ENCODE results near the gene ADCY4. TPM values are rescaled to one million over a fixed set of nuclear protein-coding genes. Genes with fewer than 3 reads are reported as not detected.
"Not testable (repeated sequence)": the region's sequence is repeated elsewhere in the genome, so short reads cannot be mapped to it uniquely, and the experiment has no call there.

The ADCY4 gene
- total RNA-seq, 2 experiments from 2014 or later: 1.6 to 2.4 TPM

GRCh38 chr14:24365600-24366412 is 30.9 kb upstream of the ADCY4 start:
- Mint-ChIP-seq H3K27me3 (peaks cover 44% of the 10 kb centered on the region), H3K4me1 (ENCODE audit: low read depth) (peaks cover 24% of the 10 kb centered on the region), H3K4me3 (peak overlapping the region; percentile 39), H3K27ac (no peak overlapping the region), H3K9me3 (no peaks in the 10 kb centered on the region), H3K36me3 (no peaks in the 10 kb centered on the region)
- intact Hi-C loops (cut with micrococcal nuclease): loop anchor here (1.0 to 5.0 kb wide), 2 partner anchors 34 to 65 kb away; no protein-coding TSS in a partner anchor
- POLR2A ChIA-PET: interaction anchor here (0.9 to 2.0 kb wide), 3 partner anchors 13 to 123 kb away, joined by 3 to 19 read pairs (median 5); partner anchors contain the start of genes CBLN3, KHNYN and TINF2
- CTCF ChIA-PET: interaction anchor here (0.8 to 2.3 kb wide), 16 partner anchors 24 to 75 kb away, joined by 3 to 129 read pairs (median 8); partner anchors contain the start of genes CBLN3, KHNYN and RIPK3
- peak; percentile 77 for DNase-seq

DNA sequence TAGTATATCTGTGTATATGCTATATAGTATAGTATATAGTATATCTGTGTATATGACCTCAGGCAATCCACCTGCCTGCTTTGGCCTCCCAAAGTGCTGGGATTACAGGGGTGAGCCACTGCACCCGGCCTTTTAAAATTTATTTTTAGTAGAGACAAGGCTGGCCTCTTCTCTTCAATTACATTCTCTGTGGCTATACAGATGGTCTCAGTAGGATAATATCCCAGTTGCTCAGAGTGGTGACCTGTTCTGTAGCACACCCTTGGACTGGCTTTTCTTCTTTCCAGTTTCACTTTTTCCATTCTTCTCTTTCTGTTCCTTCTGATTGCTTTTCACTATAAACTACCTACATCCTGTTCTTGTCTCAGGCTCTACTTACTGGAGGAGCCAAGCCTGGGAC is 30.0 kb upstream of the ADCY4 start:
- H3K27ac Mint-ChIP-seq: no peak overlapping the region
- peaks cover 44% of the 10 kb centered on the region for H3K27me3 Mint-ChIP-seq
- no peak overlapping the region for H3K4me3 Mint-ChIP-seq
- no peaks in the 10 kb centered on the region for H3K9me3 Mint-ChIP-seq
- ChIA-PET POLR2A (interaction anchor here (2.0 kb wide), 1 partner anchor 66 kb away, joined by 19 read pairs; the partner anchor contains the start of genes CBLN3 and KHNYN), CTCF (interaction anchor here (0.8 to 2.3 kb wide), 9 partner anchors 23 to 69 kb away, joined by 3 to 129 read pairs (median 8); partner anchors contain the start of genes CBLN3 and KHNYN)
- H3K36me3 Mint-ChIP-seq: peaks cover 3% of the 10 kb centered on the region
- intact Hi-C loops (cut with micrococcal nuclease): loop anchor here (1.0 to 5.0 kb wide), 2 partner anchors 33 to 66 kb away; no protein-coding TSS in a partner anchor
- H3K4me1 Mint-ChIP-seq (ENCODE audit: low read depth): peaks cover 24% of the 10 kb centered on the region
- DNase-seq: no peak

DNA sequence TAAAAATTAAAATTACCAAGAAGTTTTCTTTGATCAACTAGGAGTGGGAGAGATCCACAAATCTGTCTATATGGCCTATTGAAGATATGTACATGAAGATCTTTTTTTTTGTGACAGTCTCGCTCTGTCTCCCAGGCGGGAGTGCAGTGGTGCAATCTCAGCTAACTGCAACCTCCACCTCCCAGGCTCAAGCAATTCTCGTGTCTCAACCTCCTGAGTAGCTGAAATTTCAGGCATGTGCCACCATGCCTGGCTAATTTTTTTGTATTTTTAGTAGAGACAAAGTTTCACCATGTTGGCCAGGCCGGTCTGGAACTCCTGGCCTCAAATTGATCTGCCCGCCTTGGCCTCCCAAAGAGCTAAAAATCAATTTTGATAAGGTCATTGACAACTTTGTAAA is 28.5 kb upstream of the ADCY4 start:
- H3K27ac Mint-ChIP-seq: no peak overlapping the region
- intact Hi-C loops (cut with micrococcal nuclease): no loop called here
- POLR2A ChIA-PET: interaction anchor here (3.0 kb wide), 1 partner anchor 68 kb away, joined by 9 read pairs; no protein-coding TSS in a partner anchor
- H3K9me3 Mint-ChIP-seq: no peaks in the 10 kb centered on the region
- CTCF ChIA-PET: interaction anchor here (1.2 to 7.4 kb wide), 4 partner anchors 30 to 73 kb away, joined by 3 to 58 read pairs (median 10); partner anchors contain the start of genes ADCY4, KHNYN and LTB4R2
- DNase-seq: no peak
- peaks cover 24% of the 10 kb centered on the region for H3K4me1 Mint-ChIP-seq (ENCODE audit: low read depth)
- peaks cover 4% of the 10 kb centered on the region for H3K36me3 Mint-ChIP-seq
- H3K4me3 Mint-ChIP-seq: no peak overlapping the region
- H3K27me3 Mint-ChIP-seq: peaks cover 43% of the 10 kb centered on the region

DNA sequence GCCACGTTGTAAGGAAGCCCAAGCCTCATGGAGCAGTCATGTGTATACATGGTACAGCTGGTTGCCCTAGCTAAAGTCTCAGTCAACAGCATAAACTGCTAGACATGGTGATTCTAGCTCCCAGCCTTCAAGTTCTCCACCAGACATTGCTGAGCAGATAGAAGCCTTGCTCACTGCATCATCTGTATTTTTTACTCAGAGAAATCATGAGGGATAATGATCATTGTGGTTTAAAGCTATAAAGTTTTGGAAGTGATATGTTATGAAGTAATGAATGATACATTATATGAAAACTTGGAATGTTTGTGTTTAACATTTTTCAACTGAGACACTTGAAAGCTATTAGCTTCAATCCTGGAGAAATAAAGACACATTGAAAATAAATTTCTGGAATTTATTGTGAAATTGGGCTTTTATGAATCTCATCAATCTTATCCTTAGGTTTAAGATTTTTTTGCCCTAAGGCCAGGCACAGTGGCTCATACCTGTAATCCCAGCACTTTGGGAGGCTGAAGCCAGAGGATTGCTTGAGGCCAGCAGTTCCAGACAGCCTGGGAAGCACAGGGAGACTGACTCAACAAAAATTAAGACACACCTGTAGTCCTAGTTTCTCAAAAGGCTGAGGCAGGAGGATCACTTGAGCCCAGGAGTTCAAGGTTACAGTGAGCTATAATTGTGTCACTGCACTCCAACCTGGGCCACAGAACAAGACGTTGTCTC is 27.5 kb upstream of the ADCY4 start:
- H3K36me3 Mint-ChIP-seq: peaks cover 4% of the 10 kb centered on the region
- no peak for DNase-seq
- intact Hi-C loops (cut with micrococcal nuclease): no loop called here
- ChIA-PET POLR2A (interaction anchor here (0.9 to 3.0 kb wide), 2 partner anchors 23 to 69 kb away, joined by 3 to 9 read pairs; no protein-coding TSS in a partner anchor), CTCF (interaction anchor here (0.8 to 7.4 kb wide), 8 partner anchors 10 to 74 kb away, joined by 3 to 58 read pairs (median 6); partner anchors contain the start of genes ADCY4, CIDEB, KHNYN and LTB4R2)
- H3K4me1 Mint-ChIP-seq (ENCODE audit: low read depth): peaks cover 18% of the 10 kb centered on the region
- no peaks in the 10 kb centered on the region for H3K9me3 Mint-ChIP-seq
- no peak overlapping the region for H3K4me3 Mint-ChIP-seq
- peaks cover 39% of the 10 kb centered on the region for H3K27me3 Mint-ChIP-seq
- no peak overlapping the region for H3K27ac Mint-ChIP-seq

- Mint-ChIP-seq H3K4me3 (no peak overlapping the region), H3K27ac (no peak overlapping the region), H3K9me3 (no peaks in the 10 kb centered on the region), H3K4me1 (ENCODE audit: low read depth) (peaks cover 11% of the 10 kb centered on the region), H3K36me3 (peaks cover 4% of the 10 kb centered on the region), H3K27me3 (peaks cover 33% of the 10 kb centered on the region)
- POLR2A ChIA-PET: interaction anchor here (3.0 kb wide), 1 partner anchor 70 kb away, joined by 9 read pairs; no protein-coding TSS in a partner anchor
- CTCF ChIA-PET: interaction anchor here (1.3 to 7.4 kb wide), 6 partner anchors 11 to 75 kb away, joined by 3 to 58 read pairs (median 7); partner anchors contain the start of genes ADCY4, CIDEB, KHNYN and RIPK3
- DNase-seq: no peak
- intact Hi-C loops (cut with micrococcal nuclease): no loop called here
Measured at GRCh38 chr14:24361326-24361725, 26.5 kb upstream of the ADCY4 start.

GRCh38 chr14:24360281-24360680 is 25.4 kb upstream of the ADCY4 start:
- ChIA-PET POLR2A (no interaction called here), CTCF (interaction anchor here (7.4 kb wide), 1 partner anchor 71 kb away, joined by 58 read pairs; the partner anchor contains the start of gene KHNYN)
- no peaks in the 10 kb centered on the region for H3K9me3 Mint-ChIP-seq
- no peak overlapping the region for H3K4me3 Mint-ChIP-seq
- H3K27me3 Mint-ChIP-seq: peaks cover 24% of the 10 kb centered on the region
- no peak for DNase-seq
- no peak overlapping the region for H3K27ac Mint-ChIP-seq
- intact Hi-C loops (cut with micrococcal nuclease): no loop called here
- H3K36me3 Mint-ChIP-seq: peaks cover 4% of the 10 kb centered on the region
- H3K4me1 Mint-ChIP-seq (ENCODE audit: low read depth): peaks cover 1% of the 10 kb centered on the region

GRCh38 chr14:24356208-24356607 is 21.3 kb upstream of the ADCY4 start:
- Mint-ChIP-seq H3K36me3 (peaks cover 4% of the 10 kb centered on the region), H3K9me3 (no peaks in the 10 kb centered on the region), H3K27ac (no peak overlapping the region), H3K4me1 (ENCODE audit: low read depth) (peaks cover 6% of the 10 kb centered on the region), H3K4me3 (no peak overlapping the region), H3K27me3 (peaks cover 21% of the 10 kb centered on the region)
- ChIA-PET CTCF (interaction anchor here (0.7 to 1.7 kb wide), 2 partner anchors 8 to 76 kb away, joined by 3 to 4 read pairs; no protein-coding TSS in a partner anchor), POLR2A (no interaction called here)
- no peak for DNase-seq
- intact Hi-C loops (cut with micrococcal nuclease): no loop called here

DNA sequence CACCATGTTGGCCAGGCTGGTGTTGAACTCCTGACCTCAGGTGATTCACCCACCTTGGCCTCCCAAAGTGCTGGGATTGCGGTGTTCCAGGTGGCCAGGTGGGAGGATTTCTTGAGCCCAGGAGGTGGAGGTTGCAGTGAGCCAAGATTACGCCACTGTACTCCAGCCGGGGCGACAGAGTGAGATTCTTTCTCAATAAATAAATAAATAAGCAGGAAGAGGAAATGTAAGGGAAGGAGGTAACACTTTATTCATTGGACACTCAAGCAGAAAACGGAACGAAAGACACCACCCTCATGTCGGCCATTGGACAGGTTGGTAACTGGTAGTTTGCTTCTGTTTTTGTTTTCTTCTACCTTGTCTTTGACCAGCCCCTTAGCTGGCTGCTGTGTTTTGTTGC is 20.1 kb upstream of the ADCY4 start:
- H3K4me1 Mint-ChIP-seq (ENCODE audit: low read depth): peaks cover 6% of the 10 kb centered on the region
- peaks cover 27% of the 10 kb centered on the region for H3K27me3 Mint-ChIP-seq
- no peak overlapping the region for H3K27ac Mint-ChIP-seq
- ChIA-PET POLR2A (no interaction called here), CTCF (interaction anchor here (1.7 kb wide), 1 partner anchor 77 kb away, joined by 4 read pairs; no protein-coding TSS in a partner anchor)
- DNase-seq: no peak
- no peaks in the 10 kb centered on the region for H3K9me3 Mint-ChIP-seq
- no peak overlapping the region for H3K4me3 Mint-ChIP-seq
- intact Hi-C loops (cut with micrococcal nuclease): no loop called here
- peaks cover 1% of the 10 kb centered on the region for H3K36me3 Mint-ChIP-seq

DNA sequence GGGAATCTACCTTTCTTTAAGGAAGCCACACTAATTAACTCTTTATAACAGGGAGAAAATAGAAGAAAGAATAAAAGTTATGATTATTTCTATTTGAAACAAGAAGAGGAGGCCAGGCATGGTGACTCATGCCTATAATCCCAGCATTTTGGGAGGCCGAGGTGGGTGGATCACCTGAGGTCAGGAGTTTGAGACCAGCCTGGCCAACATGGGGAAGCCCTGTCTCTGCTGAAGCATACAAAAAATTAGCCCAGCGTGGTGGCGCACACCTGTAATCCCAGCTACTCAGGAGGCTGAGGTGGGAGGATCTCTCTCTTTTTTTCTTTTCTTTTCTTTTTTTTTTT is 19.6 kb upstream of the ADCY4 start:
- POLR2A ChIA-PET; H3K9me3 Mint-ChIP-seq; H3K4me1 Mint-ChIP-seq (ENCODE audit: low read depth); H3K36me3 Mint-ChIP-seq; H3K4me3 Mint-ChIP-seq; H3K27ac Mint-ChIP-seq; DNase-seq; CTCF ChIA-PET; intact Hi-C loops (cut with micrococcal nuclease): not testable (repeated sequence)
- H3K27me3 Mint-ChIP-seq: peaks cover 28% of the 10 kb centered on the region

GRCh38 chr14:24353559-24354481 is 18.9 kb upstream of the ADCY4 start:
- H3K27ac Mint-ChIP-seq: no peak overlapping the region
- no peak for DNase-seq
- H3K4me1 Mint-ChIP-seq (ENCODE audit: low read depth): peaks cover 6% of the 10 kb centered on the region
- POLR2A ChIA-PET: no interaction called here
- CTCF ChIA-PET: no interaction called here
- H3K9me3 Mint-ChIP-seq: no peaks in the 10 kb centered on the region
- intact Hi-C loops (cut with micrococcal nuclease): no loop called here
- no peaks in the 10 kb centered on the region for H3K36me3 Mint-ChIP-seq
- H3K27me3 Mint-ChIP-seq: peaks cover 30% of the 10 kb centered on the region
- no peak overlapping the region for H3K4me3 Mint-ChIP-seq

DNA sequence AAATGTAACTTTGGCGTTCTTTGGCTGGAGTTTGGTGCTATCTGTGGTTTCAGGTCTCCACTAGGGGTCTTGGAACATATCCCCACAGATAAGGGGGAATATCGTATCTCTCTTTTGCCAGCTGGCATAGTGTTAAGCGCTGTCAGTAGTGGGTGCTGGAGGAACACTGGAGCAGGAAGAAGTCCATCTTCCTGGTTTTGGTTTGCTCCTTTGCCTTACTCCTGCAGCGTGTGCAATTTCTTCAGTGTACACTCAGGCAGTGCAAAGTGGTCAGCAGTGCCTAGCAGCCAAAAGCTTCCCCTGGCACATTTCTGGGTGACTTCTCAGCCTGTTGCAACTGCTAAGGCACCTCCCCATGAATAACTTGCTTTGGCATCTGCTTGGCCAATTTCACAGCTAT is 16.6 kb upstream of the ADCY4 start:
- ChIA-PET POLR2A (interaction anchor here (1.4 kb wide), 1 partner anchor 17 kb away, joined by 3 read pairs; the partner anchor contains the start of gene ADCY4), CTCF (interaction anchor here (0.9 to 3.0 kb wide), 2 partner anchors 18 to 61 kb away, joined by 3 to 13 read pairs; partner anchors contain the start of gene ADCY4)
- H3K9me3 Mint-ChIP-seq: no peaks in the 10 kb centered on the region
- no peak for DNase-seq
- no peak overlapping the region for H3K4me3 Mint-ChIP-seq
- H3K36me3 Mint-ChIP-seq: no peaks in the 10 kb centered on the region
- peaks cover 33% of the 10 kb centered on the region for H3K27me3 Mint-ChIP-seq
- H3K4me1 Mint-ChIP-seq (ENCODE audit: low read depth): peaks cover 6% of the 10 kb centered on the region
- intact Hi-C loops (cut with micrococcal nuclease): no loop called here
- no peak overlapping the region for H3K27ac Mint-ChIP-seq

Data from activated CD4-positive, alpha-beta memory T cell treated with anti-CD3 and anti-CD28 coated beads for 36 hours (primary cell).